ENCODE data around the gene OXCT1. TPM values are rescaled to one million over a fixed set of nuclear protein-coding genes. Genes with fewer than 3 reads are reported as not detected.

OXCT1 gene
- total and polyA plus RNA-seq, 2 of the 13 experiments (the other 11 are each of a cell fraction or from before 2014, with no cell fraction given) = 0.92 to 4.7 TPM

DNA sequence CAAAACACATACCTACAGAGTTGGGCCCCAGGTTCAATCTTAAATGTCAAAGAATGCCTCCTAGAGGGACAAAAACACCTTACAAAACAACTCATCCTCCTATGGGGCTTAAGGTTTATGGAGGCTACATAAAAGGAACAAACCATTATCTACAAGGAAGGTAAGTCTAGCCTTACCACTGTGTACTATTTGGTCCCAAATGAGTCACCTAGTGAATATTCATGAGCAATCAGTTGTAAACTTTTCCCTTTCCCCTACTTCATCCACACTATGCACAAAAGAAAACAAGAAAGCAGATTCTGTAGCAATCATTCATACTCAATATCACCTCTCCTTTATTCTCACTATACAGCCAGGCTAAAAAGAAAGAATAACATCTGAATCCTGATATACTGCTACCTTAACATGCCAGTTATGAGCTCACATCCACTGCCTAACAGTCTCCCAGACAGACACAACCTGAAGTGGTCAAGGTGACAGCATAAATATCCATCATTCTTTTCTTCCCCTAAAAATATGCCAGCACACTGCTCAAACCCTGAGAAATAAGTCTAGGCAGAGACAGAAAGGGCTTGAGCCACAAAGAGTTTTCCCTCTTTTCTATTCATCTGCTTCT lies 6.2 kb downstream of the OXCT1 start (continued):
- TF ChIP-seq FOXP1 (IDR thresholded peaks at IDR 0.05) (no peak), FOXP1 (CRISPR knock-in tag; IDR thresholded peaks at IDR 0.05) (no peak), CC2D1A (CRISPR knock-in tag; IDR thresholded peaks at IDR 0.05) (no peak)

DNA sequence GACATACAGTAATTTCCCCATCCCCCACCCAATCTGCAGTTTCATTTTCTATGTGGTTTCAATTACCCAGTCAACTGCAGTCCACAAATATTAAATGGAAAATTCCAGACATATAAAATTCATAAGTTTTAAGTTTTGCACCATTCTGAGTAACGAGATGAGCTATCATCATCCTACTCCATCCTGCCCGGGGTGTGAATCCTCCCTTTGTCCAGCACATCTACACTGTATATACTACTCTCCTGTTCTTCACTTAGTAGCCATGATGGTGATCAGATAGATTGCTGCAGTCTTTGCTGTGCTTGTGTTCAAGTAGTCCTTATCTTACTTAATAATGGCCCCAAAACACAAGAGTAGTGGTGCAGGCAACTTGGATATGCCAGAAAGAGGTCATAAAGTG lies 11.3 kb downstream of the OXCT1 start:
- intact Hi-C loops (cut with micrococcal nuclease; ENCODE audit: unreplicated experiment) = loop anchor here (5.0 kb wide), 1 partner anchor 68 kb away; the partner anchor contains the start of gene FBXO4
- WGBS (ENCODE audit: low lambda C conversion rate) = 39% methylated on average over 2 of the region's 2 CpGs
- BruUV-seq (replicated peaks) = no TSS peak
- CTCF ChIA-PET (ENCODE audit: low intra/inter-chr PET ratio, low total read pairs) = interaction anchor here (1.3 kb wide), 1 partner anchor 198 kb away, joined by 3 read pairs; no protein-coding TSS in a partner anchor
- no peak overlapping the region for H2AFZ ChIP-seq (ENCODE audit: low read length)
- no peak for FAIRE-seq
- TF ChIP-seq ZEB1 (IDR thresholded peaks at IDR 0.05; ENCODE audit: insufficient replicate concordance, low read depth) = no peak
- no peaks in the 10 kb centered on the region for H4K20me1 ChIP-seq (ENCODE audit: insufficient read depth, low read length)
- H3K79me2 ChIP-seq (ENCODE audit: insufficient read depth, low read length) = no peaks in the 10 kb centered on the region
- no peak for ATAC-seq
- H3K36me3 ChIP-seq (replicated peaks in 1 of 2; ENCODE audit: control insufficient read depth in 1 of 2, insufficient read depth in 2 of 2, low read length in 2 of 2) = 0 out of 5 replicates have a peak, but pooled peaks cover 0 to 4% of the 10 kb centered on the region in 2 experiments
- no peak for DNase-seq (ENCODE audit: low spot score)
- POLR2A ChIA-PET = no interaction called here
- no peaks in the 10 kb centered on the region for H3K27me3 ChIP-seq (ENCODE audit: control insufficient read depth in 1 of 2, insufficient read depth in 2 of 2, low read length in 2 of 2)
- no peak overlapping the region for H3K27ac ChIP-seq (ENCODE audit: extremely low read length, insufficient read depth, low read length)
- H3K4me2 ChIP-seq (ENCODE audit: low read depth, low read length) = no peak overlapping the region
- in situ Hi-C loops (cut with HindIII; ENCODE audit: extremely low pct_ligation_motif_present, low pct_unique_long_range_greater_than_20kb) = loop anchor here (5.0 to 25.0 kb wide), 3 partner anchors 198 to 903 kb away; partner anchors contain the start of gene CCDC152
- H3K9ac ChIP-seq (ENCODE audit: insufficient read depth, low read depth, low read length) = no peak overlapping the region
- H3K4me3 ChIP-seq (replicated peaks in 1 of 3; ENCODE audit: insufficient read depth in 1 of 3, low read depth in 2 of 3, low read length in 3 of 3) = no peak overlapping the region
- H3K9me3 ChIP-seq (ENCODE audit: low read length) = no peaks in the 10 kb centered on the region
- no peaks in the 10 kb centered on the region for H3K4me1 ChIP-seq (ENCODE audit: insufficient read depth, low read length)

DNA sequence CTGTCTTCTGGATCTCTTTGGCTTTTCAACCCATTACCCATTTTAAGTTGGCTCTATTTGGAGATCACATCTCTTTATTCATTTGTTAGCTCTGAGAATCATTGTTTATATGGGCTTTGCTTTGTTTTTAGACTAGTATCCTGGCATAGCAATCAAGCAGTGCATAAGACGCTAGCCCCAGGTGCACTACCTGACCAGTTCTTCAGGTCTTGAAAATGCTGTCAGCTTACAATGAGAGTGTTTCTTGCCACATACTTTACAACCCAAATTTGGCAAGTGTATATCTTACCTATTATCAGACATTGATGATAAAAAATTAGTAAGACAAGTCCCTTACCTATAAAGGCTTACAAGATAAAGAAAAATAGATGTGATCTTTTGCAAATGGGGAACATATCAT lies 12.2 kb downstream of the OXCT1 start:
- BruUV-seq (replicated peaks) = no TSS peak
- ChIA-PET POLR2A (no interaction called here), CTCF (ENCODE audit: low intra/inter-chr PET ratio, low total read pairs) (interaction anchor here (2.1 to 3.0 kb wide), 2 partner anchors 199 to 725 kb away, joined by 5 to 46 read pairs; no protein-coding TSS in a partner anchor)
- TF ChIP-seq ZNF30 (CRISPR knock-in tag; IDR thresholded peaks at IDR 0.05) (no peak), RARG (CRISPR knock-in tag; IDR thresholded peaks at IDR 0.05; ENCODE audit: low read depth) (no peak), ZNF274 (CRISPR knock-in tag; IDR thresholded peaks at IDR 0.05) (no peak)
- TF ChIP-seq, protein P1, sequence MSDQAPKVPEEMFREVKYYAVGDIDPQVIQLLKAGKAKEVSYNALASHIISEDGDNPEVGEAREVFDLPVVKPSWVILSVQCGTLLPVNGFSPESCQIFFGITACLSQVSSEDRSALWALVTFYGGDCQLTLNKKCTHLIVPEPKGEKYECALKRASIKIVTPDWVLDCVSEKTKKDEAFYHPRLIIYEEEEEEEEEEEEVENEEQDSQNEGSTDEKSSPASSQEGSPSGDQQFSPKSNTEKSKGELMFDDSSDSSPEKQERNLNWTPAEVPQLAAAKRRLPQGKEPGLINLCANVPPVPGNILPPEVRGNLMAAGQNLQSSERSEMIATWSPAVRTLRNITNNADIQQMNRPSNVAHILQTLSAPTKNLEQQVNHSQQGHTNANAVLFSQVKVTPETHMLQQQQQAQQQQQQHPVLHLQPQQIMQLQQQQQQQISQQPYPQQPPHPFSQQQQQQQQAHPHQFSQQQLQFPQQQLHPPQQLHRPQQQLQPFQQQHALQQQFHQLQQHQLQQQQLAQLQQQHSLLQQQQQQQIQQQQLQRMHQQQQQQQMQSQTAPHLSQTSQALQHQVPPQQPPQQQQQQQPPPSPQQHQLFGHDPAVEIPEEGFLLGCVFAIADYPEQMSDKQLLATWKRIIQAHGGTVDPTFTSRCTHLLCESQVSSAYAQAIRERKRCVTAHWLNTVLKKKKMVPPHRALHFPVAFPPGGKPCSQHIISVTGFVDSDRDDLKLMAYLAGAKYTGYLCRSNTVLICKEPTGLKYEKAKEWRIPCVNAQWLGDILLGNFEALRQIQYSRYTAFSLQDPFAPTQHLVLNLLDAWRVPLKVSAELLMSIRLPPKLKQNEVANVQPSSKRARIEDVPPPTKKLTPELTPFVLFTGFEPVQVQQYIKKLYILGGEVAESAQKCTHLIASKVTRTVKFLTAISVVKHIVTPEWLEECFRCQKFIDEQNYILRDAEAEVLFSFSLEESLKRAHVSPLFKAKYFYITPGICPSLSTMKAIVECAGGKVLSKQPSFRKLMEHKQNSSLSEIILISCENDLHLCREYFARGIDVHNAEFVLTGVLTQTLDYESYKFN (CRISPR knock-in tag; conservative IDR thresholded peaks at IDR 0.05) = no peak
- TF ChIP-seq, protein P2, sequence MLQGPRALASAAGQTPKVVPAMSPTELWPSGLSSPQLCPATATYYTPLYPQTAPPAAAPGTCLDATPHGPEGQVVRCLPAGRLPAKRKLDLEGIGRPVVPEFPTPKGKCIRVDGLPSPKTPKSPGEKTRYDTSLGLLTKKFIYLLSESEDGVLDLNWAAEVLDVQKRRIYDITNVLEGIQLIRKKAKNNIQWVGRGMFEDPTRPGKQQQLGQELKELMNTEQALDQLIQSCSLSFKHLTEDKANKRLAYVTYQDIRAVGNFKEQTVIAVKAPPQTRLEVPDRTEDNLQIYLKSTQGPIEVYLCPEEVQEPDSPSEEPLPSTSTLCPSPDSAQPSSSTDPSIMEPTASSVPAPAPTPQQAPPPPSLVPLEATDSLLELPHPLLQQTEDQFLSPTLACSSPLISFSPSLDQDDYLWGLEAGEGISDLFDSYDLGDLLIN (CRISPR knock-in tag; IDR thresholded peaks at IDR 0.05; ENCODE audit: borderline replicate concordance) = no peak

More for the DNA sequence above, 12.2 kb downstream of the OXCT1 start:
- Histone ChIP-seq H4K20me1 (ENCODE audit: insufficient read depth, low read length) (no peaks in the 10 kb centered on the region), H3K36me3 (replicated peaks in 1 of 2; ENCODE audit: control insufficient read depth in 1 of 2, insufficient read depth in 2 of 2, low read length in 2 of 2) (0 out of 5 replicates have a peak, but pooled peaks cover 0 to 4% of the 10 kb centered on the region in 2 experiments), H3K79me2 (ENCODE audit: insufficient read depth, low read length) (no peaks in the 10 kb centered on the region), H3K9me3 (ENCODE audit: low read length) (no peaks in the 10 kb centered on the region), H3K27ac (ENCODE audit: extremely low read length, insufficient read depth, low read length) (no peak overlapping the region), H3K4me1 (ENCODE audit: insufficient read depth, low read length) (no peaks in the 10 kb centered on the region), H3K4me2 (ENCODE audit: low read depth, low read length) (no peak overlapping the region), H3K9ac (ENCODE audit: insufficient read depth, low read depth, low read length) (no peak overlapping the region), H2AFZ (ENCODE audit: low read length) (no peak overlapping the region), H3K4me3 (replicated peaks in 1 of 3; ENCODE audit: insufficient read depth in 1 of 3, low read depth in 2 of 3, low read length in 3 of 3) (no peak overlapping the region), H3K27me3 (ENCODE audit: control insufficient read depth in 1 of 2, insufficient read depth in 2 of 2, low read length in 2 of 2) (no peaks in the 10 kb centered on the region)
- intact Hi-C loops (cut with micrococcal nuclease; ENCODE audit: unreplicated experiment) (loop anchor here (2.0 to 5.0 kb wide), 2 partner anchors 69 to 147 kb away; partner anchors contain the start of gene FBXO4), in situ Hi-C loops (cut with HindIII; ENCODE audit: extremely low pct_ligation_motif_present, low pct_unique_long_range_greater_than_20kb) (loop anchor here (5.0 to 25.0 kb wide), 3 partner anchors 199 to 904 kb away; partner anchors contain the start of gene CCDC152)
- 36% methylated on average over 1 of the region's 1 CpG for WGBS (ENCODE audit: low lambda C conversion rate)
- DNase-seq (ENCODE audit: low spot score) (no peak), FAIRE-seq (no peak), ATAC-seq (no peak)
